ENCODE results near the gene PATE3.

DNA sequence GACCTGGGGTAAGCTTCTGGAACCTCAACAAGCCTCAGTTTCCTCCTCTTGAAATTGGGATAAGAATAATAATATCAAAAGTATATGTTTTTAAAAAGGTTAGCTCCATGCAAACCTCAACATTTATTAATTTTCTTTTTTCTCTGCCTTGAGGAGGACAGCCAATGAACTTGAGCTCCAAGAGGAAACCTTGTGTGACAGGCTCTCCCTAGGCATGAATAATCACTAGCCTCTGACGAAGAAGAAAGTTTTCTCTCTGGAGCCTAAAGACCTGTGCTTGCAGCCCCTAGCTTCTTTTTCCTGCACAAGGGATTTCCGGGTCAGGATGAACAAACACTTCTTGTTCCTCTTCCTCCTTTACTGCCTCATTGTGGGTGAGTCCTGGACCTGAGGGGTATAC lies at the start of gene PATE3:
- TF ChIP-seq, protein P1, sequence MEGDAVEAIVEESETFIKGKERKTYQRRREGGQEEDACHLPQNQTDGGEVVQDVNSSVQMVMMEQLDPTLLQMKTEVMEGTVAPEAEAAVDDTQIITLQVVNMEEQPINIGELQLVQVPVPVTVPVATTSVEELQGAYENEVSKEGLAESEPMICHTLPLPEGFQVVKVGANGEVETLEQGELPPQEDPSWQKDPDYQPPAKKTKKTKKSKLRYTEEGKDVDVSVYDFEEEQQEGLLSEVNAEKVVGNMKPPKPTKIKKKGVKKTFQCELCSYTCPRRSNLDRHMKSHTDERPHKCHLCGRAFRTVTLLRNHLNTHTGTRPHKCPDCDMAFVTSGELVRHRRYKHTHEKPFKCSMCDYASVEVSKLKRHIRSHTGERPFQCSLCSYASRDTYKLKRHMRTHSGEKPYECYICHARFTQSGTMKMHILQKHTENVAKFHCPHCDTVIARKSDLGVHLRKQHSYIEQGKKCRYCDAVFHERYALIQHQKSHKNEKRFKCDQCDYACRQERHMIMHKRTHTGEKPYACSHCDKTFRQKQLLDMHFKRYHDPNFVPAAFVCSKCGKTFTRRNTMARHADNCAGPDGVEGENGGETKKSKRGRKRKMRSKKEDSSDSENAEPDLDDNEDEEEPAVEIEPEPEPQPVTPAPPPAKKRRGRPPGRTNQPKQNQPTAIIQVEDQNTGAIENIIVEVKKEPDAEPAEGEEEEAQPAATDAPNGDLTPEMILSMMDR (IDR thresholded peaks at IDR 0.05; ENCODE audit: low read length): no peak
- TF ChIP-seq EZH2 (optimal IDR thresholded peaks at IDR 0.05; ENCODE audit: low read depth, low read length): no peak
